RWPE2 (cell line): Measurements from ENCODE around the gene ZCCHC9.
A peak's percentile ranks its signal among the peaks of the same experiment; 100 is the strongest.

Source experiments
- ATAC-seq: fragments of 200-7000 bp; cut with Tn5 transposase; 3 replicates; pipeline ENCODE4 v1.9.1; 2021; ENCODE audit warnings: low read depth
- DNase-seq: peaks from one replicate; pipeline ENCODE4 v3.0.0-alpha.2; 2020; ENCODE audit warnings: low spot score
- H3K27ac ChIP-seq: fragments of 450-650 bp; 2 replicates; pipeline ENCODE4 v1.5.1; 2017; ENCODE audit warnings: mild to moderate bottlenecking; ENCODE audit not compliant: poor library complexity, severe bottlenecking
- H3K27me3 ChIP-seq: fragments of 250-450 bp; sonication (Bioruptor Pico); 2 replicates; pipeline ENCODE4 v1.5.1; 2021; ENCODE audit warnings: mild to moderate bottlenecking, moderate library complexity; ENCODE audit not compliant: insufficient read depth, poor library complexity, severe bottlenecking
- H3K36me3 ChIP-seq: fragments of 250-450 bp; sonication (Bioruptor Pico); 2 replicates; pipeline ENCODE4 v1.5.1; 2020; ENCODE audit warnings: low read depth, mild to moderate bottlenecking, moderate library complexity
- H3K4me1 ChIP-seq: fragments of 250-450 bp; sonication (Bioruptor Pico); 2 replicates; pipeline ENCODE4 v1.5.1; 2021; ENCODE audit warnings: mild to moderate bottlenecking, moderate library complexity; ENCODE audit not compliant: insufficient read depth, poor library complexity, severe bottlenecking
- H3K4me3 ChIP-seq: fragments of 250-450 bp; sonication (Bioruptor Pico); 2 replicates; pipeline ENCODE4 v1.5.1; 2021; ENCODE audit warnings: mild to moderate bottlenecking, moderate library complexity; ENCODE audit not compliant: severe bottlenecking
- H3K9me3 ChIP-seq: fragments of 250-450 bp; sonication (Bioruptor Pico); 2 replicates; pipeline ENCODE4 v1.5.1; 2021; ENCODE audit warnings: mild to moderate bottlenecking, moderate library complexity; ENCODE audit not compliant: severe bottlenecking
- TF ChIP-seq, protein P1 (sequence below): fragments of 450-650 bp; IDR thresholded peaks from one replicate; pipeline ENCODE4 v1.5.1; 2017; ENCODE audit warnings: mild to moderate bottlenecking, moderate library complexity; ENCODE audit not compliant: poor library complexity, severe bottlenecking

The ZCCHC9 gene

DNA sequence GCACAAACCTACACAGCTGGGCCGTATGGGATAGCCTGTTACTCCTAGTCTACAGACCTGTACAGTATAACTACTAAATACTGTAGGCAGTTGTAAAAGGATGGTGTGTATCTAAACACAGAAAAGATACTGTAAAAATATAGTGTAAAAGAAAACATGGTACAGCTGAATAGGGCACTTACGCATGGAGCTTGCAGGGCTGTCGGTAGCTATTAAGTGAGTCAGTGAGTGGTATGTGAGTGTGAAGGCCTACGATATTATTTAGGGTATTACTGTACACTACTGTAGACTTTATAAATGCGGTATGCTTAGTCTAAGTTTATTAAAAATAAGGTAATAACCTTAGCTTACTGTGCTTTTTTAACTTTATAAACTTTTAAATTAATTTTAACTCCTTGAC lies 1.2 kb downstream of the ZCCHC9 start:
- ATAC-seq = no peak
- Histone ChIP-seq H3K9me3 (no peaks in the 10 kb centered on the region), H3K4me1 (peaks cover 23% of the 10 kb centered on the region), H3K4me3 (peak overlapping the region; percentile 93), H3K27me3 (no peaks in the 10 kb centered on the region), H3K36me3 (peaks cover 49% of the 10 kb centered on the region), H3K27ac (no peak overlapping the region)
- DNase-seq = no peak
- TF ChIP-seq, protein P1, sequence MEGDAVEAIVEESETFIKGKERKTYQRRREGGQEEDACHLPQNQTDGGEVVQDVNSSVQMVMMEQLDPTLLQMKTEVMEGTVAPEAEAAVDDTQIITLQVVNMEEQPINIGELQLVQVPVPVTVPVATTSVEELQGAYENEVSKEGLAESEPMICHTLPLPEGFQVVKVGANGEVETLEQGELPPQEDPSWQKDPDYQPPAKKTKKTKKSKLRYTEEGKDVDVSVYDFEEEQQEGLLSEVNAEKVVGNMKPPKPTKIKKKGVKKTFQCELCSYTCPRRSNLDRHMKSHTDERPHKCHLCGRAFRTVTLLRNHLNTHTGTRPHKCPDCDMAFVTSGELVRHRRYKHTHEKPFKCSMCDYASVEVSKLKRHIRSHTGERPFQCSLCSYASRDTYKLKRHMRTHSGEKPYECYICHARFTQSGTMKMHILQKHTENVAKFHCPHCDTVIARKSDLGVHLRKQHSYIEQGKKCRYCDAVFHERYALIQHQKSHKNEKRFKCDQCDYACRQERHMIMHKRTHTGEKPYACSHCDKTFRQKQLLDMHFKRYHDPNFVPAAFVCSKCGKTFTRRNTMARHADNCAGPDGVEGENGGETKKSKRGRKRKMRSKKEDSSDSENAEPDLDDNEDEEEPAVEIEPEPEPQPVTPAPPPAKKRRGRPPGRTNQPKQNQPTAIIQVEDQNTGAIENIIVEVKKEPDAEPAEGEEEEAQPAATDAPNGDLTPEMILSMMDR = no peak

DNA sequence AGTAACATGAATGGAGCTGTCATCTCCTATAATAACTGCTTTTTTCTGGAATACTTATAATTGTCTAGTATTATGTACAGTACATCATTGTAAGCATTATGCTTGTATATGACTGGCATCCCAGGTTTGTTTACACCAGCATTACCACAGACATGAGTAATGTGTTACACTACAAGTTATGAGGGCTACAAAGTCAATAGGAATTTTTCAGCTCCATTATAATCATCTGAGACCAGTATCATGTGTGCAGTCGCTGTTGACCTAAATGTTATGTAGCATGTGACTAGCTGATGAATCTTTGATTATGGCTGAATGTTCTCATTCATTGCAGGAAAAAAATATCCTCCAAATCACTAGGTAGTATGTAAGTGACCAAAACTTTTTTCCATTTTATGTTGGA lies 2.2 kb downstream of the ZCCHC9 start:
- Histone ChIP-seq H3K27me3 (no peaks in the 10 kb centered on the region), H3K27ac (no peak overlapping the region), H3K9me3 (no peaks in the 10 kb centered on the region), H3K36me3 (peaks cover 46% of the 10 kb centered on the region), H3K4me1 (peaks cover 23% of the 10 kb centered on the region), H3K4me3 (no peak overlapping the region)
- ATAC-seq (peak; percentile 62), DNase-seq (no peak)
- TF ChIP-seq, protein P1 = no peak

DNA sequence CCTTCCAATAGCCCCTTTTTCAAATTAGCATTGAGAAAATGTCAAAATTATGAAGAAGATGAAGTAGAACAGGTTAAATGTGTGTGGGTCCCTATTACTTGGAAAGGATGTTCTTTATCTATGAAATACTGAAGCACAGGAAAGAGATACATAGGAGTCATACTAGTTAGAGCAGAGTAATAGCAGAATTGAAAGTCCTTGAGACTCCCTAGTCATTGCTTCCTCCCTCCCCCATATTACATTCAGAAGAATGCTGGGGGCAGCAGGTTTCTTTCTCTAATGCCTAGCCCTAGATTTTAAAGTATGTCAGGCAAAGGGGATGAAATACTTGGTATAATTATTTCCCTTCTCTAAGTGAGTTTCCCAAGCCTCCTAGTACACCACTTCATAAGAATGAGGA lies 4.4 kb downstream of the ZCCHC9 start:
- no peak for DNase-seq
- TF ChIP-seq, protein P1 = no peak
- Histone ChIP-seq H3K9me3 (no peaks in the 10 kb centered on the region), H3K27ac (no peak overlapping the region), H3K36me3 (peaks cover 58% of the 10 kb centered on the region), H3K27me3 (no peaks in the 10 kb centered on the region), H3K4me1 (peaks cover 14% of the 10 kb centered on the region), H3K4me3 (no peak overlapping the region)
- ATAC-seq = no peak

DNA sequence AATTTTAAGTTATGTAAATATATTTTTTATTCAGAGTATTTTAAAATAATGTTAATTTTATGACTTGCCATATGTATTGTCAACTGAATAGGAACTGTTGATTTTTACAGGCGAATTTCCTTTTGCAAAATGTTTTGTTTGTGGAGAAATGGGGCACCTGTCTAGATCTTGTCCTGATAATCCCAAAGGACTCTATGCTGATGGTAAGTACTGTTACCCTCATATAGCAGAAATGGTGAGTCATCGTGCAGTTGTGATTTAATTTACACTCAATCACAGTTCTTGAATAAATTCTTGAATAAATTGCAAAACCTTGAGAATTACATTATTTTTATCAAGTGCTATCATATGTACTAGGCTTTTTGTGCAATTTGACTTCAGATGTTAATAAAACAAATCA lies 7.4 kb downstream of the ZCCHC9 start:
- Histone ChIP-seq H3K27me3 (no peaks in the 10 kb centered on the region), H3K27ac (no peak overlapping the region), H3K4me1 (peaks cover 2% of the 10 kb centered on the region), H3K4me3 (no peak overlapping the region), H3K36me3 (peaks cover 88% of the 10 kb centered on the region), H3K9me3 (no peaks in the 10 kb centered on the region)
- ATAC-seq = no peak
- DNase-seq = no peak
- TF ChIP-seq, protein P1 = no peak

DNA sequence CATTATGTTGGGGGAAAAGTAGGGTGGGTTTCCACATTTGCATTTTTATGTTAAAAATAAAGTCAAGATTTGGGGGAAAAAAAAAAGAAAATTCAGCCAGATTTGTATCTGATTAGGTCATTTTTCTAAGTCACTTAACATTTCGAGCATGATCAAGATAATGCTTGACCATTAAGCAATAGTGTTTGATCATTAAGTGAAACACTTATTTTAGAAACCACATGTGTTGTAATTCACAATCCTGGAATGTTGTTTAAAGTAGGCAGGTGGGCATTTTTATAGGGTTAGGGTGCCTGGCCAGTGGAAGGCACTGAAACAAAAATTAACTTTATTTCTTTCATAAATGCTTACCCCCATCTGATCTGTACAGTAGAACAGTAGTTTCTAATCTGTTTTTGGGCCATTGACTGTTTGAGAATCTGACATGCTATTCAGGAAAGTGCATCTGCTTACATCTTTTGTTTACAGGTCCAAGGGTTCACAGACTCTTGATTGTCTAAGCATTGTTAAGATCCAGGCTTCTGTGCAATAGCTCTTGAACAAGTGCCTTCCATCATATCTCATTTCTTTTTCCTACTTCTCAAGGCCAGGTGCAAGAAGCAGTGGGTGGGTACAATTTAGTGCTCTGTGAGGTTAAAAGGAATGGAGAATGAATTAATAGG lies 9.1 kb downstream of the ZCCHC9 start:
- no peak for ATAC-seq
- Histone ChIP-seq H3K4me3 (no peak overlapping the region), H3K36me3 (peaks cover 74% of the 10 kb centered on the region), H3K9me3 (no peaks in the 10 kb centered on the region), H3K27ac (no peak overlapping the region), H3K4me1 (no peaks in the 10 kb centered on the region), H3K27me3 (no peaks in the 10 kb centered on the region)
- TF ChIP-seq, protein P1 = no peak
- no peak for DNase-seq
